Gastrocnemius medialis (tissue), 4 donors: ENCODE results near the gene KCNH4. TPM values are rescaled to one million over a fixed set of nuclear protein-coding genes. Genes with fewer than 3 reads are reported as not detected.

ENCODE experiments used
- ATAC-seq, 2 donors: fragments of 150-250 bp; one replicate each; pipeline ENCODE4 v1.9.1; 2016
- DNase-seq, 2 donors: peaks; one replicate each; pipeline ENCODE4 v3.0.0-alpha.2; 2019
- H3K27ac ChIP-seq, 4 donors: fragments of 200-600 bp; sonication (generic); 1 replicate in 1 of 4; 2 replicates in 3 of 4; pipeline ENCODE4 v1.5.1; 2016 to 2018; ENCODE audit warnings: mild to moderate bottlenecking in 2 of 4, moderate library complexity in 1 of 4
- H3K27me3 ChIP-seq, 3 donors: fragments of 200-600 bp; sonication (generic) in 2 of 3; 1 replicate in 1 of 3; 2 replicates in 2 of 3; pipeline versions ENCODE4 v1.5.1 to v1.6.0; 2016 to 2019; ENCODE audit warnings: mild to moderate bottlenecking in 1 of 3, moderate library complexity in 1 of 3
- H3K36me3 ChIP-seq, 2 donors: fragments of 200-600 bp; sonication (generic) in 1 of 2; one replicate each; pipeline ENCODE4 v1.5.1; 2017 to 2018
- H3K4me1 ChIP-seq, 2 donors: fragments of 200-600 bp; sonication (generic) in 1 of 2; one replicate each; pipeline ENCODE4 v1.5.1; 2016 to 2017; ENCODE audit warnings: mild to moderate bottlenecking in 2 of 2
- H3K4me3 ChIP-seq, 4 donors: fragments of 200-600 bp; sonication (generic) in 3 of 4; 1 replicate in 1 of 4; 2 replicates in 3 of 4; pipeline ENCODE4 v1.5.1; 2016 to 2019; ENCODE audit warnings: mild to moderate bottlenecking in 2 of 4
- H3K9me3 ChIP-seq, 3 donors: fragments of 200-600 bp; sonication (generic) in 2 of 3; 1 replicate in 1 of 3; 2 replicates in 2 of 3; pipeline ENCODE4 v1.5.1; 2016 to 2019
- POLR2A ChIP-seq, 2 donors: fragments of 450-650 bp; IDR thresholded peaks; one replicate each; pipeline ENCODE4 v1.6.1; 2017; ENCODE audit warnings: antibody characterized with exemption in 2 of 2, mild to moderate bottlenecking in 2 of 2, moderate library complexity in 2 of 2
- in situ Hi-C, 4 donors: fragments of 200-750 bp; cut with MboI; loops; one replicate each; pipeline versions ENCODE4 v1.15.0 to v1.8.0; 2017; ENCODE audit warnings: low sequenced_read_pairs in 4 of 4
- intact Hi-C: fragments of 100-400 bp; cut with DNase I; formaldehyde crosslinking; loops from one replicate; pipeline ENCODE4 v1.15.1; 2023; ENCODE audit warnings: low total_unique reads
- total RNA-seq, 4 donors: library from RNA; depleted of rRNA; stranded (reverse); fragments of >200 nt; gene quantifications; one replicate each; pipeline versions ENCODE4 v1.1.0 to v1.2.3, GENCODE V29; 2016
- TF ChIP-seq, protein P1 (sequence below), 5 experiments: fragments of 450-650 bp in 3 of 5; fragments of 200-600 bp in 2 of 5; sonication (generic) in 2 of 5; IDR thresholded peaks in 4 of 5; conservative IDR thresholded peaks in 1 of 5; 1 replicate in 4 of 5; 2 replicates in 1 of 5; pipeline ENCODE4 v1.5.1; 2016 to 2019; ENCODE audit warnings: antibody characterized with exemption in 5 of 5, mild to moderate bottlenecking in 3 of 5, moderate library complexity in 3 of 5

Gene KCNH4
- total RNA-seq, 4 donors from 2014 or later, result not detected

DNA sequence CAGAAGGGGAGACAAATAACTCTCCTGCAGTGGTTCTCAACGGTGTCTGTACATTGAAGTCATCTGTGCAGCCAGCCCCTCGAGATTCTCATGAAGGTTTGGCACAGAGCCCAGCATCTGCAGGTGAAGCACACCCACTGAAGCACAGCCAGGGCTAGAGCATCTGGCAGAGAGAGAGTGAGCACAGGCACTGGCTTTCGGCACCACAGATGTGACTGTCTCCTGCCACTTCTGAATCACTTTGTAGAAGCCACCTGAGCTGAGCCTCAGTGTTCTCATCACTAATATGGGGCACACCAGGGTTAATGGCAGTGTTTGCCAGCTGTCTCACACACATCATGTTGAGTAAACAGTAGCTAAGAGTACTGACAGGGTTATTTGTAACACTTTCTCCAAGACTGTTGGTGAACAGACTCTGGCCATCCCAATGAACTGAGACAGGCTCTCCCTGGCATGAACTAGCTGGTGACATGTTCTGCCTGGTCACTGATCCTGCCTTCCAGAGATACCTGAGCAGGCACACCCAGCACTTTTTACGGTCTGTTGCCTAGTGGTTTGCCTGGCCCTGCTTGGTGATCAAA is 47.4 kb downstream of the KCNH4 start:
- intact Hi-C loops, result no loop called here
- no peaks in the 10 kb centered on the region for H3K27me3 ChIP-seq
- H3K9me3 ChIP-seq, result no peaks in the 10 kb centered on the region
- H3K27ac ChIP-seq, result peak overlapping the region; percentile 45 to 75 (median 70)
- ATAC-seq, result peak in 1 of 2 donors; percentile 45
- TF ChIP-seq, protein P1, sequence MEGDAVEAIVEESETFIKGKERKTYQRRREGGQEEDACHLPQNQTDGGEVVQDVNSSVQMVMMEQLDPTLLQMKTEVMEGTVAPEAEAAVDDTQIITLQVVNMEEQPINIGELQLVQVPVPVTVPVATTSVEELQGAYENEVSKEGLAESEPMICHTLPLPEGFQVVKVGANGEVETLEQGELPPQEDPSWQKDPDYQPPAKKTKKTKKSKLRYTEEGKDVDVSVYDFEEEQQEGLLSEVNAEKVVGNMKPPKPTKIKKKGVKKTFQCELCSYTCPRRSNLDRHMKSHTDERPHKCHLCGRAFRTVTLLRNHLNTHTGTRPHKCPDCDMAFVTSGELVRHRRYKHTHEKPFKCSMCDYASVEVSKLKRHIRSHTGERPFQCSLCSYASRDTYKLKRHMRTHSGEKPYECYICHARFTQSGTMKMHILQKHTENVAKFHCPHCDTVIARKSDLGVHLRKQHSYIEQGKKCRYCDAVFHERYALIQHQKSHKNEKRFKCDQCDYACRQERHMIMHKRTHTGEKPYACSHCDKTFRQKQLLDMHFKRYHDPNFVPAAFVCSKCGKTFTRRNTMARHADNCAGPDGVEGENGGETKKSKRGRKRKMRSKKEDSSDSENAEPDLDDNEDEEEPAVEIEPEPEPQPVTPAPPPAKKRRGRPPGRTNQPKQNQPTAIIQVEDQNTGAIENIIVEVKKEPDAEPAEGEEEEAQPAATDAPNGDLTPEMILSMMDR (IDR thresholded peaks at IDR 0.05 in 4 of 5, conservative IDR thresholded peaks at IDR 0.05 in 1 of 5), result no peak
- TF ChIP-seq POLR2A (IDR thresholded peaks at IDR 0.05), result no peak
- H3K4me1 ChIP-seq, result peaks cover 93 to 96% of the 10 kb centered on the region in 2 donors
- H3K4me3 ChIP-seq, result no peak overlapping the region
- peaks cover 0 to 20% of the 10 kb centered on the region in 2 donors for H3K36me3 ChIP-seq
- in situ Hi-C loops, result no loop called here
- DNase-seq, result no peak

DNA sequence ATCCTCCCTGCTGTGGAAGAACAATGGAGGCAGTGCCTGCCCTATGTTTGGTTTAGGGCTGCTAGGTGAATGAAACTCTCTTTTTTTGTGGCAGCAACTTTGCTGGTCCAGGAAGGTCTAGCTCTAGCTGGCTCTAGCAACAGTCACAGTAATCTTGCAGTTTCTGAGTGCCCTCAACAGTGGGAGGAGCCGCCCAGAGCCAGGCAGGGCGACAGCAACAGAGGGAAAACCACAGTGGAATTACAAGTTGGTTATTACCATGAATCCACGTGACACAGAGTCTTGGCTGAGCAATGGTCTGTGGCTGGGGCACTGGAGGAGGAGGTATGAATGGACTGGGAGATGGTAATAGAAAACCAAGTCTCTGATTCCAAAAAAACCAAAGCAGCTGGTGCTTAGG is 48.0 kb downstream of the KCNH4 start:
- H3K4me3 ChIP-seq, result peak overlapping the region in 1 of 4 donors; percentile 0
- H3K4me1 ChIP-seq, result peaks cover 87 to 93% of the 10 kb centered on the region in 2 donors
- peak overlapping the region; percentile 45 to 75 (median 70) for H3K27ac ChIP-seq
- H3K9me3 ChIP-seq, result no peaks in the 10 kb centered on the region
- H3K36me3 ChIP-seq, result peaks cover 0 to 26% of the 10 kb centered on the region in 2 donors
- ATAC-seq (peak; percentile 71 to 77), DNase-seq (peak; percentile 53 to 59)
- in situ Hi-C loops, result no loop called here
- intact Hi-C loops, result no loop called here
- TF ChIP-seq POLR2A (IDR thresholded peaks at IDR 0.05), result no peak
- TF ChIP-seq, protein P1 (IDR thresholded peaks at IDR 0.05 in 4 of 5, conservative IDR thresholded peaks at IDR 0.05 in 1 of 5), result no peak
- H3K27me3 ChIP-seq, result no peaks in the 10 kb centered on the region

DNA sequence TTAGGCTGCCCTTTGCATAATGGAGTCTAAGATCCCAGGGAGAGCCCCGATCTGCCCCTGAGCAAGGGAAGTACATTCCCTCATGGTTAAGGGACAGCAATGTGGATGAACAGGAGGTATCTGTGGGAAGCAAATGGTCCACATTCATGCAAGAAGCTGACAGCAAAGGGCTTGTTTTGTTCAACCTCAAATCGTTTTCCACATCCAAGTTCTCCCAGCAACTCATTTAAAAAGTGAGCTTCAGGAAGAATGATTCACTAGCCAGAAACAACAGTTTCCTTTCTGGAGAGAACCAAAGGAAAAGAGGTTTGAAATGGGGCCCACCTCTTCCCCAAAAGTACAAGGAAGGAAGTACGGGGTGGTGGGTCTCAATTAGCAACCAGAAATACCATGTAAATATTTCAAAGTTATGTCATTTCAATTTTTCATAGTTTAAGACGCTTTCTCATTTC is 48.9 kb downstream of the KCNH4 start:
- H3K27me3 ChIP-seq, result no peaks in the 10 kb centered on the region
- peak overlapping the region; percentile 56 to 75 (median 70) for H3K27ac ChIP-seq
- no peaks in the 10 kb centered on the region for H3K9me3 ChIP-seq
- peak overlapping the region in 1 of 4 donors; percentile 0 for H3K4me3 ChIP-seq
- in situ Hi-C loops (no loop called here), intact Hi-C loops (no loop called here)
- DNase-seq (no peak), ATAC-seq (no peak)
- H3K36me3 ChIP-seq, result peaks cover 0 to 36% of the 10 kb centered on the region in 2 donors
- TF ChIP-seq POLR2A (IDR thresholded peaks at IDR 0.05), result no peak
- peaks cover 77 to 84% of the 10 kb centered on the region in 2 donors for H3K4me1 ChIP-seq

GRCh38 chr17:42131232-42131631 is 49.7 kb downstream of the KCNH4 start:
- H3K27me3 ChIP-seq, result no peaks in the 10 kb centered on the region
- H3K27ac ChIP-seq, result peak overlapping the region; percentile 56 to 75 (median 70)
- TF ChIP-seq, protein P1 (IDR thresholded peaks at IDR 0.05 in 4 of 5, conservative IDR thresholded peaks at IDR 0.05 in 1 of 5), result no peak
- no peak for TF ChIP-seq POLR2A (IDR thresholded peaks at IDR 0.05)
- no peaks in the 10 kb centered on the region for H3K9me3 ChIP-seq
- DNase-seq (no peak), ATAC-seq (no peak)
- in situ Hi-C loops, result no loop called here
- no peak overlapping the region for H3K4me3 ChIP-seq
- H3K4me1 ChIP-seq, result peaks cover 72 to 76% of the 10 kb centered on the region in 2 donors
- peaks cover 0 to 40% of the 10 kb centered on the region in 2 donors for H3K36me3 ChIP-seq
- intact Hi-C loops, result no loop called here

- intact Hi-C loops (no loop called here), in situ Hi-C loops (no loop called here)
- DNase-seq (no peak), ATAC-seq (no peak)
- H3K36me3 ChIP-seq, result peaks cover 0 to 48% of the 10 kb centered on the region in 2 donors
- H3K9me3 ChIP-seq, result no peaks in the 10 kb centered on the region
- peak overlapping the region; percentile 56 to 75 (median 70) for H3K27ac ChIP-seq
- H3K4me3 ChIP-seq, result no peak overlapping the region
- no peaks in the 10 kb centered on the region for H3K27me3 ChIP-seq
- TF ChIP-seq, protein P1 (IDR thresholded peaks at IDR 0.05 in 4 of 5, conservative IDR thresholded peaks at IDR 0.05 in 1 of 5), result no peak
- no peak for TF ChIP-seq POLR2A (IDR thresholded peaks at IDR 0.05)
- peaks cover 64 to 69% of the 10 kb centered on the region in 2 donors for H3K4me1 ChIP-seq
These were observed 50.5 kb downstream of the KCNH4 start for GRCh38 chr17:42130310-42130936.
